ENCODE measurements around the gene DSTN.

DSTN gene

GRCh38 chr20:17650301-17651128, 80.6 kb downstream of the DSTN start:
- H3K4me3 ChIP-seq (replicated peaks; ENCODE audit: low read depth, low read length), result no peak overlapping the region
- no peak for DNase-seq (ENCODE audit: low read depth)
- no peak for TF ChIP-seq CTCF (IDR thresholded peaks at IDR 0.05; ENCODE audit: low read length, missing control alignments)

GRCh38 chr20:17651129-17651759, 81.4 kb downstream of the DSTN start:
- peak; percentile 46 for DNase-seq (ENCODE audit: low read depth)
- H3K4me3 ChIP-seq (replicated peaks; ENCODE audit: low read depth, low read length), result no peak overlapping the region
- TF ChIP-seq CTCF (IDR thresholded peaks at IDR 0.05; ENCODE audit: low read length, missing control alignments), result no peak

- H3K4me3 ChIP-seq (replicated peaks; ENCODE audit: low read depth, low read length), result no peak overlapping the region
- no peak for DNase-seq (ENCODE audit: low read depth)
- no peak for TF ChIP-seq CTCF (IDR thresholded peaks at IDR 0.05; ENCODE audit: low read length, missing control alignments)
Observed at GRCh38 chr20:17651760-17652388, 82.0 kb downstream of the DSTN start.

- DNase-seq (ENCODE audit: low read depth), result no peak
- TF ChIP-seq CTCF (IDR thresholded peaks at IDR 0.05; ENCODE audit: low read length, missing control alignments), result no peak
- H3K4me3 ChIP-seq (replicated peaks; ENCODE audit: low read depth, low read length), result no peak overlapping the region
Observed at GRCh38 chr20:17652411-17652810, 82.5 kb downstream of the DSTN start.

GRCh38 chr20:17653835-17654648, 84.2 kb downstream of the DSTN start:
- H3K4me3 ChIP-seq (replicated peaks; ENCODE audit: low read depth, low read length), result no peak overlapping the region
- no peak for TF ChIP-seq CTCF (IDR thresholded peaks at IDR 0.05; ENCODE audit: low read length, missing control alignments)

GRCh38 chr20:17654649-17655285, 84.9 kb downstream of the DSTN start:
- H3K4me3 ChIP-seq (replicated peaks; ENCODE audit: low read depth, low read length), result no peak overlapping the region
- TF ChIP-seq CTCF (IDR thresholded peaks at IDR 0.05; ENCODE audit: low read length, missing control alignments), result peak; percentile 78
- peak; percentile 72 for DNase-seq (ENCODE audit: low read depth)

More at GRCh38 chr20:17653835-17654648, 84.2 kb downstream of the DSTN start:
- DNase-seq (ENCODE audit: low read depth), result no peak
